HG03469 (cell line): ENCODE data around the gene TTYH2.

ENCODE experiments used
- ATAC-seq: cut with Tn5 transposase; IDR thresholded peaks from one replicate; pipeline ENCODE4 v1.9.1; 2021; ENCODE audit warnings: mild to moderate bottlenecking, moderate library complexity, moderate number of reproducible peaks; ENCODE audit not compliant: unreplicated experiment

The TTYH2 gene

DNA sequence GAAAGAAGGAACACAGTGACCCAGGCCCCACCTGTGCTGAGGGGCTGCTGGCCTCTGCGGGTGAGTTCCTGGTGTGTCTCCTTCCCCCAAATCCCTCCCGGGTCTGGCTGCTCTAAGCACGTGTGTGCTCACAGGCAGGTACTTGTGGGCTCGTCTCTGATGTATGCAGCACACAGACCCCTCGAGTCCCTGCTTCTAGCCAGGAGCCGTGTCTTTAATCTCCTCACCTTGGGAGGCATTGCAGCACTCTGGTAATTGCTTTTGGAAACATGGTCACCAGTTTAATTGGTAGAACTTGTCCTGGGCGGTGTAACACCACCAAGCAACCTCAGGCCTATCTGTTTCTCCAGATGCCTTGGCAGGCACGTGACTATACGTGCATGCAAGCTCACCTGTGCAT, 18.7 kb upstream of the TTYH2 start:
- no peak for ATAC-seq

DNA sequence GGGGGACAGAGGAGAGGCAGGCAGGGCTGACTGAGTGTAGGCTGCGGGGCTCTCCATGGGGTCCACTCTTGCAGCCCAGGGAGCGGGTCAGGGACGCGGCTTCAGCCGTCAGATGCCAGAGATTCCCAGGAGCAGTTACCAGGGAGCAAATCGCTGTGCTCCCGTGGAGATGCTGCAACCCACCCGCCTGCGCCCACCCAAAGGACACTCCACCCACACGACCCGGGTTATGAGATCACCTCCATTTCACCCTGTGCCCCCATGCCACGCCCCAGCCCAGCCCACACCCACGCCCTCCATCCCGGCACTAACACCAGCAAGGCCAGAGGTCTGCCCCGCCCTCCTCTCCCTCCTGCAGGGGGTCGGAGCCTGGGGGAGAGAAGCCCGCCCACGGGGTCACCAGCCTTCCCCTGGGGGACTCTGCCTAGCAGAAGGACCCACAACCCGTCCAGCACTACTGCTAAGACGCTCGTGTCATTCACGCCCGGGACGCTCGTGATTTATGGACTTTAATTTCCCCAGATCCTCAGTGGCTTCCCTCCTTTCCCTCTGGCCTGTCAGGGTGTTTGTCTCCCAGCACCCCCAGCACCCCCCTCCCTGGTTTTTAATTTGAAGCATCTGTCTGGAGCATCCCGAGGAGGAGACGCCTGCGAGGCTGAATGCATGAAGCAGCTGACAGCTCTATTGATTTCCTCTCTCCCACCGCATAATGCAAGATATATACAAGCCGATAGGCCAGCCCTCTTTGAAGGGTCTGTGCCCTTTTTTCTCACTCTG, 16.6 kb upstream of the TTYH2 start:
- ATAC-seq = no peak

DNA sequence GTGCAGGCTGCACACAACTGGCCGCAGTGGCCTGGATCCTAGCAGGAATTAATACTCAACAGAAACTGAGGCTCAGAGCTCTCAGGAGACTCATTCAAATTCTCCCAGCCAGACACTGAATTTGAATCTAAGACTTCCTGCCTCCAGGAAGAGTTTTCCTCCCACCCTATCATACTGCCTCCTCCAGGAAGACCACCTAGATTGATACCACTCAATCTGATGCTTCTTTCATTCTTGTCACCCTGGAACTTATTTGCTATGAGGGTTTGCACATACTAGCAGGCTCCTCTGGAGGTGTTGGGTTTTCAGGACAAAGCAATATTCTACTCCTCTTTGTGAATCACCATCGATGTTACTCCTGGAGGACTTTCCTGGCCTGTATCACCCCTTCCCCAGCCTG, 15.6 kb upstream of the TTYH2 start:
- ATAC-seq = no peak

DNA sequence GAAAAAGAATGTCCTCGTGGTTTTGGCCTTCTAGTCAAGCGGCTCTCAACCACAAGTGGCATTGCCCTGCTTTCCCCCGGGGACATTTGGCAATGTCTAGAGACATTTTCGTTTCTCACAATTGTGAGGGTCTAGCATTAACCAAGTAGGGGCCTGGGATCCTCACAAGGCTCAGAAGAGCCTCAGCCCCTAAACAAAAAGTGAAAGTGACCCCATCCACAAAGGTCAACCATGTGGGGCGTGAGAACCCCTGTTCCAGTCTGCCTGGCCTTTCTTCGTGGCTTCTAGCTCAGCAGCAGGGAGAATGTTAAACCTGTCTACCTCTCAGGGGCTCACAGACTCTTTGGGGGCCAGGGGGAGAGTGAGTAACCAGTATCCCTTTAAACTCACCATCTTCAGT, 14.7 kb upstream of the TTYH2 start:
- ATAC-seq = no peak

DNA sequence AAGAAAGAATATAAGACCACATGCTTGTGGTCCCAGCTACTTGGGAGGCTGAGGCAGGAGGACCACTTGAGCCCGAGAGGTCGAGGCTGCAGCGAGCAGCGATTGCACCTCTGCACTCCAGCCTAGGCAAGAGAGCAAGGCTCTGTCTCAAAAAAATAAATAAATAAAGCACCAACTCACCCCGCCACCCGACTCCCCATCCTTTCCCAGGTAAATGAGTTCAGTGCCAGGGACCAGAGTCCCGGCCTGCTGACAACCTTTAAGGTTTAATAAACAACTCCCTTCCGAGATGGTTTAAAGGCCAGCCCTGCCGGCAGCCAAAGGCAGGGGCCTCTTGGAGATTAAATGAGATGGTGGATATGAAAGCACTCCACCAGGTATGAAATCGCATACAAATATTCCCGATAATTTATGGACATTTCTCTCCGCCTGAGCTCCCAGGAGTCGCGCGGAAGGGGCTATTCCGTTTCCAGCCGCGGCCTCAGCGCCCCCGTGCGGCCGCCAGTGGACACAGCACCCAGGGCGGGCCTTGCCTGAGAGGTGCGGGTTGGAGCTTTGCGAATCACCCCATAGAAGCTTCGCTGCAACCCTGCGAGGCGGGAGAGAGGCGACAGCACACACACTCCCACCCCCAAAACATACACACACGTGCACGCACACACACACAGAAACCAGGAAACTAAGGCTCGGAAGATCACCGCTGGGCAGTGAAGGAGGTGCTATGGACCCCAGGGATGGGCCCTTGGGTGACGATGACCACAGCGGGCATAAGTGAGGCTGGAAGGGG, 13.9 kb upstream of the TTYH2 start:
- ATAC-seq = no peak

DNA sequence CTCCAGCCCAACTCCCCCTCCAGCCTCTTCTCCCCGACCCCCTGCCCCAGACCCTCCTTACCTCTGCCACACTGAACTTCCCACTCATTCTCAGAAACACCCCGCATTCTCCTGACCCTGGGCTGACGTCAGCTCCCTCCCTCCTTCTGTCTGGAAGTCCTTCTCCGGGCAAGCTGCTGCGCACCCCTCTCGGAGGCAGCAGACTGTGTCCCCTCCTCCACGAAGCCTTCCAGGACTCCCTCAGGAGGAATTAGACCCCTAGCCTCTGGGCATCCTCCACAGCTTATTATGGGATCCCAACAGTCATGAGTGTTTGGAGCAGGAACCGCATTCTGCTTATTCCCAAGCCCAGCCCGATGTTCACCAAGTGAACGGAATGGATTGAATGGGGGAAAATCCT, 13.3 kb upstream of the TTYH2 start:
- no peak for ATAC-seq

DNA sequence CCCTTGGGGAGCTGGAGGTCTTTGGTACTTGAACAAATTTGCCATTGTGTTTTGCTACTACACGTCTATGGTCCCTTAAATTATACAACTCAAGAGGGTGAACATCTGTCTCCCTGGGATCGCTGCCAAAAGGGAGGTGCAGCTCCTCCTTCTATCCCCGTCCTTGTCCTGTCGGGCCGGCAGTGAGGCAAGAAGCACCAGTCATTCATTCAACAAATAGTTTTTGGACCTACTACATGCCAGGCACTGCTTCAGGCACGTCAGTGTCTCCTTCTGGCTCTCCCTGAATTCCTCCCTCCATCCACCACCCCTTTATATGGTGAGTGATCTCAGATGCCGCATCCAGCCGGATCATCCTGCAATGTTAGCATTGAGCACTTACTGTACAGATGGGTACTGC, 12.1 kb upstream of the TTYH2 start:
- ATAC-seq = no peak

DNA sequence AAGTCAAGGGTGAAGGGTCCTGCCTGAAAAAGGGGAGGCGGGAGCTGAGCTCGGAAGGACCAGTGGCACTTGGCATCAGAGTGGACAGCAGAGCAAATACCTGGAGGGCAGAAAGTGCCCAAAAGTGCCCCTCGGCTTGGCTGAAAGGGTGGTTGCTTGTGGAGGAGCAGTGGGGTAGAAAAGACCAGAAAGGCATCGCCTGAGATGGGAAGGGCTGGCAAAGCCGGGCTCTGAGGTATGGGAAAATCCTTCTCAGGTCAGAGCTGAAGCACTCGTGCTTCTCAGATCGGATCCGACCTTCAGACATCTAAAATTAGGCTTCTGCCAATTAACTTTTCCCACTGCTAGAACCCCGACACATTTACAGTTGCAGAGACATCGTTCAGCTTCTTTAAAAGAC, 11.4 kb upstream of the TTYH2 start:
- no peak for ATAC-seq

DNA sequence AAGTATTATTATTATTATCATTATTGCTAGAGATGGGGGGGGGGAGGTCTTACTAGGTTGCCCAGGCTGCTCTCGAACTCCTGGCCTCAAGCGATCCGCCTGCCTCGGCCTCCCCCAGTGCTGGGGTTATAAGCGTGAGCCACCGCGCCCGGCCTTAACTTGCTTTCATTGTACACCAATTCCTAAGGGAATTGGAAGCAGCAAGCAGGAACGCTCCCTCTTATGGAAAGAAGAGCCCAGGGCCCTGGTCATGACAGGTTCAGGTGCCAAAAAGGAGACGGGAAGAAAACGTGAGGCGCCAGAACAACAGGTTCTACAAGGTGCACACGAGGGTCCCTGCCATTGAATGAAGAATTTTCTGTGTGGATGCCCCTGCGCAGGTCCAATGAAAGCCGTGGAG, 10.4 kb upstream of the TTYH2 start:
- no peak for ATAC-seq

DNA sequence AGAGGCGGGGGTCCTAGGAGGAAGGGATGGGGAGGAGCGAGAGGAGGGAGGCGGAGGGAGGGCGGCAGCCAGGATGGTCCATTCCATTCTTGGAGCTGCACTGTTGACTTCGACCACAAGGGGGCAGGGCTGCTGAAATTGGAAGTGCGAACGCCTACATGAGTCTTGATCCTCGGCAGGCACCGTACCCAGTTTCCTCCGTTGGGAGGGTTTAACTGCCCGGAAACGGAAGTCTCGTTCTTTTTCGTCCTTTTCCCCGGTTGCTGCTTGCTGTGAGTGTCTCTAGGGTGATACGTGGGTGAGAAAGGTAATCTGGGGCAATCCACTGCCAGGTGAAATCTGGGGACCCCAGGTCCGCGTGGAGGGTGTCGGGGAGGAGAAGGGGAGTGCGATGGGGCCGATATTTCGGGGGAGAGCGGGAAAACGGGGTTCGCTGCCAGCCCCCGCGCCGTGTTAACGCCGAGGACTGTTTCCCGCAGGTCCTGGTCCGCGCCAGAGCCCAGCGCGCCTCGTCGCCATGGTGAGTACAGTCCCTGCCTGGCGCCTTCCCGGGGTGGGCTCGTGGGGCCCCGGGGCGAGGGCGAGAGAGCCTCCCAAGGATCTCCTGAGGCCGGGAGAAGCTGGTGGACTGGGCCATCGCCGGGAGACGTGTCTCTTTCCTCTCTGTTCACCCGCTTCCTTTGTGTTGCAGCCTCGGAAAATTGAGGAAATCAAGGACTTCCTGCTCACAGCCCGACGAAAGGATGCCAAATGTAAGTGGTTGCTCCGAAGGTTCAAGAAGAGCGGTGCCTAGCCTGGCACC, 9.7 kb upstream of the TTYH2 start, which contains the start of gene RPL38:
Gene RPL38, plus strand, starts transcription at position 240 of the 802 bp plus-strand sequence. Its CDS starts 278 bp downstream, at position 518.
- no peak for ATAC-seq

DNA sequence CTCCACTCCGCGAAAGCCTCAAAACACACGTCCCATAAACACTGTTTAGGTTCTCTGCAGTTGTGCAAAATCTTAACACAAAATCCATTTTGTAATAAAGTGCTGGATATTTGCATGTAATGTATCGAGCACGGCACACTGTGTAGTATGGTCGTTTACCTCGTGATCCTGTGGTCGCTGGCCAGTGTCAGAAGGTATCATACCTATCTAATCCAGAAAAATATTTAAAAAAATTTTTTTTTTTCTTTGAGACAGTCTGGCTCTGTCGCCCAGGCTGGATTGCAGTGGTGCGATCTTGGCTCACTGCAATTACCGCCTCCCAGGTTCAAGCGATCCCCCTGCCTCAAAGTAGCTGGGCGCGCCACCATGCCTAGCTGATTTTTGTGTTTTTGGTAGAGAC, 8.9 kb upstream of the TTYH2 start:
- no peak for ATAC-seq

DNA sequence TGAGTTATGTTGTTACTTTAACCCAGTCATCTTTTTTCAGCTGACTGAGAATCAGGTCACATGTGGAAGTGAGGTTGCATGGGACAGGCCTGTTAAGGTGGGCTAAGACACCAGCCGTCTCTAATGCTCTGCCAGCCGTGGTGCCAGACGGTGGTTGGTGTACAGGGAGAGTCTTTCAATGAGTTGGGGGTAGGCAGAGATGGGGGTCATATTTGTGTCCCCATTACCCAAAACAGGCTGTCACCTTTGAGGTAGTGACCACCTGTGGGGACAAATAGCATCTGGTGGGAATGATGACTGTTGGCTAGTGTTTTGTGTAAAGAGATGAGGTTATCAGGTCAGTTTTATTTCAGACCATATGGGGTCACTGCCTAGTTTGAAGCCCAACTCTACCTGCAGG, 8.1 kb upstream of the TTYH2 start:
- no peak for ATAC-seq

DNA sequence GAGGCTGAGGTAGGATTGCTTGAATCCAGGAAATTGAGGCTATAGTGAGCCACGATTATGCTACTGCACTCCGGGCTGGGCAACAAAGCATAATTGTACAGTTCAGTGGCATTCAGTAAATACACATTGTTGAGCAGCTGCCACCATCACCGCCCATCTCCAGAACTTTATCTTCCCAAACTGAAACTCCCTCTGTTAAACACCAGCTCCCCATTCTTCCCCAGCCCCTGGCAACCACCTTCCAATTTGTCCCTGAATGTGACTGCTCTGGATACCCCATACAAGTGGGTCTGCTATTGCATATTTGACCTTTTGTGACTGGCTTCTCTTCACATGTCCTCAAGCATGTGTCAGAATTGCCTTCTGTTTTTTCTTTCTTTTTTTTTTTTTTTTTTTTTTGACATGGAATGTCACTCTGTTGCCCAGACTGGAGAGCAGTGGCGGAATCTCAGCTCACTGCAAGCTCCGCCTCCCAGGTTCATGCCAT, 7.0 kb upstream of the TTYH2 start:
- ATAC-seq = no peak

DNA sequence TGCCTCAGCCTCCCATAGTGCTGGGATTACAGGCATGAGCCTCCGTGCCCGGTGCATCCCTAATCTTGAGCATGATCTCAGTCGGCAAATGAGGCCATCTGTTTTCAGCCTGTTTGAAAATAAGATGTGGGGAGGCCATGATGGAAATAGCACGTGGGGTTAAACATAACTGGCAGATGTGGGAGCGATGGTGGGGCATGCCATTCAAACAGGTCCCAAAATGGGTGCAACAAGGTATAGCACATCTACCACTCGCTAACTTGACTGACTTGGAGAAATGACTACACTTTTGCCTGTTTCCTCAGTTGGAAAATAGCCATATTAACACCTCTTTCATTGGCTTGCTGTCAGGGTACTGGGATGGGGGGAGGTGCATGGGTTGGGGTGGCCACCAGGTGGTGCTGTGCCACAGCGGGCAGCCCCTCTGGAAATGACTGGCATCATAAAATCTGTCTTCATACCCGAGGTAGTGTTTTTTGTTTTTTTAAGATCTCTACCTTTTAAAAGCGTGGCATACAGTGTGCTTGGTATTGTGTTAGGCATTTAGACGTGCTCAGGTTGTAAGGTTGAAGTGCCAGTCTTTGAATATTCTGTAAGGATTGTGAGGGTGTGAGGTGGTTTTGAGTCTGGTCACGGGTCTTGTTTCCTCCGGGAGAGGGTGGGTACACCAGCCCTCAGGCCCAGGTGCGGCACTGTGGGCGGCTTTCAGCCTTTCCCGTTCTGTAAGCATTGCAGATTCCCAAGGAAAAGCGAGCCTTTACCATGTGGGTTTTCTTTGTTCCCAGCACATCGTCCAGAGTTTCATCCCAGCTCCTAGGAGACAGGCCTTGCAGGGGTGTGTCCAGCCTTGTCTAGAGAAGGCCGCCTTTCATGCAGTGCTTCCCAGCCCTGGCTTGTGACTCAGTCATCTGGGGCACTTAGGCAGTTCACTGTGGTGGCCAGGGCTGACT, 2.9 kb upstream of the TTYH2 start:
- no peak for ATAC-seq

DNA sequence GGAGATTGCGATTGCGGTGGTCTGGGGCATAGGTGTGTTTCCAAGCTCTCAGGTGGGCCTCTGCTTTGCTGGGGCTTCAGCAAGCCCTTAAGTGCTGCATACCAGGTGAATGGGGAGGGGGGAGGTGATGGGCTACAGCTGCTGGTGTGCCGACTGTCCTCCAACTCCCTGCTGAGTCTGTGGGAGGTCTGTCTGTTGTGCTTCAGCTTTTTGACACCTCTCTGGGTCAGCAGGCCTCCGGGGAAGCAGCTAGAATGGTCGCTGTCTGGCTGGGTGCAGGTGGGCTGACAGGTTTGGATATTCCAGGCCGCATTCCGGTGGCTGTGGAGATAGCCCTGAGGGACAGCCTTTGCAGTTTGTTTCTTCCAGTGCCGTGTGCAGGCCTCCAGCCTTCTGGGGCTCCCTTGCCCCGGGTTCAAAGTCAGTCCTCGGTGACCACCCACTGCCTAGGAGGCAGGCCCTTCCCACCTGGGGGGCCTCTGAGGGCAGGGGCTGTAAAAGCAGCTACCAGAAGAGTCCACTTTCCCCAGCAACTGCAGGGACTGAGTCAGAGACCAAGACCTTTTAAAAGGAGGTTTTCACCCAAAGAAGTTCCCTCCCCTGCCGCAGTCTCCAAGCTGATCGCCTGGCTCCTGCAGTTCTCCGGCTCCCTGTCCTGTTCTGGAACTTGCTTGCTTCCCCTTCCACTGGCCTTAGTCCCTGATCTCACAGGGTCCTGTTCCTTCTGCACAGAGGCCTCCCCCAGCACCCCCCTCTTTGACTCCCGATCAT, 2.0 kb upstream of the TTYH2 start:
- no peak for ATAC-seq

DNA sequence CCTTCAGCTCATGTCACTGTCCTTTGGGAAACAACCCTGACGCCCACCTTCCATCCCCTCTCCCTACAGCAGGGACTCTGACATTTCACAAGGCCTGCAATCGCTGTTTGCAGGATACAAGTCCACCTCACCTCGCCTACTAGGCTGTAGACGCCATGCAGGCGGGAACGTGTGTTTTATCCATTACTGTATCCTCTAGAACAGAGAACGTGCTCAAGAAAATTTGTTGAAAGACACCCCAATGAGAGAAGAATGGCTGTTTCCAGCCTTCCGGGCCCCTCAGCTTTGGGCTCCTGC, 1.5 kb upstream of the TTYH2 start:
- no peak for ATAC-seq

DNA sequence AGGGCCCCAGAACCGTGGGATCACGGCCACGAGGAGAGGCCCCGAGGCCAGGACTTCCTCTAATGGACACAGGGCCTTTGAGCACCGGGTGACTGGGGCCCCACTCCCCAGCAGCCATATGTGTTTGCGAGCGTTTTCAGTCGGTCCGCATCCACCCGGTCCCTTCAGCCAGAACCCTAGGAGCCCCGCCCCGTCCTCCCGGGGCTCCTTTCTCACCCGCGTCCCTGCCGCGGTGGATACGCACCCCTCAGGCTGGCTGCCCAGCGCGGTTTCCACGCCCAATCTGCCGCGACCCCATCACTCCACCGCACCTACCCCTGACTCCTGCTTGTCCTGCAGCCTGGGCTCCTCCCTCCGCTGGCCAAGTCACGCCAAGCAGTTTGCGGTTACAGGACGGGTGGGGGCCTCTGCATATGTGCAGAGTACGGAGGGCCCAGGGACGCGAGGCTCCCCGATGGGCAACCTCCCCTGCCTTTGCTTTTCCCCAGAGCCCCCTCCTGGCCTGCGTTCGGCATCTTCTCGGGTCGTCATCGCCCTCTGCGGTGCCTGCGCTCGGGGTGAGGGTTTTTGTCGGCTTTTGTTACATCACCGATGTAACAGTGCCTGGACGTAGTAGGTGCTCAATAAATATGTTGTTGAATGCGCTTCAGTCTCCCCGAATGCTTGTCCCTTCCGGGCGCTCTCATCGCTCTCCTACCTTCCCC, 1.0 kb upstream of the TTYH2 start:
- ATAC-seq = no peak

DNA sequence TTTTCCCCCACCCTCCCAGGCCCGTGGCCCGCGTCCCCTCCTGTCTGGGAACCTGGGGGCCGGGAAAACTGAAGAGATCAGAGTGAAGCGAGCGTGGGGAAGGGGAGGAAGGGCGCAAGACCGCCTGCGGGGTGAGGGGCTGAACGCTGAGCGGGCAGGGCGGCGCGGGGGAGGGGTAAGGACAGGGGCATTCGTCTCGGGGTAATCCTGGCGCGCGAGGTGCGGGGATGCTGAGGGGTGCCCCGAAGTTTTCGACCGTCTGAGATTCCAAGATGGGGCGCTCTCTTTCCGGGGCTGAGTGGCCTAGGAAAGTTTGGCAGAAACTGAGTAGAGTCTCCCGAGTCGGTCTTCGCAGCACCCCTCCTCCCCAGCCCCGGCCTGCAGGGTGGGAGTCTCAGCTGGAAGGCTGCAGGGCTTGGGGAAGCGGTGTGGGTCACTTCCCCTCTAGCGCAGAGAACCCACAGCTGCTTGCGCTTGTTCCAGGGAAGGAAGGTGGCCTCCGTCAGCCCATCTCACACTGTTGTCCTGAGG, 555 bp downstream of the TTYH2 start:
- ATAC-seq = no peak
